IMR-90 (cell line): ENCODE measurements around the gene SS18L1. TPM values are rescaled to one million over a fixed set of nuclear protein-coding genes. Genes with fewer than 3 reads are reported as not detected.

Experiments used
- ATAC-seq: fragments of 200-7000 bp; cut with Tn5 transposase; 2 replicates; pipeline ENCODE4 v1.9.1; 2020; ENCODE audit warnings: low read depth, mild to moderate bottlenecking, moderate library complexity
- BruUV-seq: library from RNA; stranded (reverse); fragments of 400-500 nt; replicated peaks from 2 replicates; lab custom pipeline; 2021; lab: Mats Ljungman, UMichigan
- CTCF ChIA-PET: fragments of 300-600 bp; formaldehyde crosslinking; extraction: SDS; loops from one replicate; lab custom pipeline; 2021; ENCODE audit warnings: antibody characterized with exemption; lab: Yijun Ruan, JAX
- POLR2A ChIA-PET: fragments of 300-600 bp; sonication (Branson Sonifier 250); formaldehyde crosslinking; loops from one replicate; lab custom pipeline; 2022; ENCODE audit warnings: antibody characterized with exemption; ENCODE audit not compliant: unreplicated experiment; lab: Charles Lee
- DNase-seq: peaks from one replicate; pipeline ENCODE4 v3.0.0; 2013
- H2AFZ ChIP-seq: replicated peaks from 2 replicates; pipeline ENCODE3; 2013; ENCODE audit warnings: low read length, mild to moderate bottlenecking; ENCODE audit not compliant: poor library complexity
- H2AK5ac ChIP-seq: 2 replicates; pipeline ENCODE4 v1.6.1; 2013; ENCODE audit warnings: low read depth, low read length, inconsistent platforms
- H2AK9ac ChIP-seq: replicated peaks from 2 replicates; pipeline ENCODE3; 2013; ENCODE audit warnings: mild to moderate bottlenecking, low read depth, low read length, moderate library complexity; ENCODE audit not compliant: poor library complexity
- H2BK120ac ChIP-seq: 2 replicates; pipeline ENCODE4 v1.6.1; 2013; ENCODE audit warnings: low read depth, low read length, inconsistent platforms
- H2BK15ac ChIP-seq: 3 replicates; pipeline ENCODE4 v1.6.1; 2013; ENCODE audit warnings: low read depth, low read length, inconsistent platforms
- H2BK20ac ChIP-seq: 2 replicates; pipeline ENCODE4 v1.6.1; 2013; ENCODE audit warnings: low read depth, mild to moderate bottlenecking, inconsistent platforms, low read length, moderate library complexity
- H2BK5ac ChIP-seq: 2 replicates; pipeline ENCODE4 v1.6.1; 2013; ENCODE audit warnings: mild to moderate bottlenecking, low read depth, low read length, inconsistent platforms; ENCODE audit not compliant: poor library complexity, severe bottlenecking
- H3K14ac ChIP-seq: replicated peaks from 2 replicates; pipeline ENCODE4 v1.6.1; 2013; ENCODE audit warnings: low read depth, low read length, inconsistent platforms
- H3K18ac ChIP-seq: 2 replicates; pipeline ENCODE4 v1.6.1; 2013; ENCODE audit warnings: low read depth, low read length, control low read depth
- H3K23ac ChIP-seq: 2 replicates; pipeline ENCODE4 v1.6.1; 2013; ENCODE audit warnings: low read depth, low read length, inconsistent platforms
- H3K27ac ChIP-seq: 2 replicates; pipeline ENCODE4 v1.5.1; 2013; ENCODE audit warnings: mild to moderate bottlenecking, control low read depth, low read length; ENCODE audit not compliant: insufficient read depth
- H3K27me3 ChIP-seq: 2 replicates; pipeline ENCODE4 v1.6.1; 2013; ENCODE audit warnings: low read length; ENCODE audit not compliant: control insufficient read depth, insufficient read depth
- H3K36me3 ChIP-seq: 2 replicates; pipeline ENCODE4 v1.6.1; 2013; ENCODE audit warnings: low read length, mixed read lengths; ENCODE audit not compliant: control insufficient read depth, insufficient read depth
- H3K4ac ChIP-seq: 2 replicates; pipeline ENCODE4 v1.6.1; 2013; ENCODE audit warnings: low read depth, low read length, inconsistent platforms
- H3K4me1 ChIP-seq: 2 replicates; pipeline ENCODE4 v1.6.1; 2013; ENCODE audit warnings: low read length, mixed read lengths; ENCODE audit not compliant: control insufficient read depth, insufficient read depth
- H3K4me2 ChIP-seq: 2 replicates; pipeline ENCODE4 v1.6.1; 2013; ENCODE audit warnings: low read depth, mild to moderate bottlenecking, control low read depth, low read length, moderate library complexity
- H3K4me3 ChIP-seq: 2 replicates; pipeline ENCODE4 v1.5.1; 2013; ENCODE audit warnings: low read depth, mild to moderate bottlenecking, control low read depth, low read length, moderate library complexity; ENCODE audit not compliant: insufficient read depth
- H3K56ac ChIP-seq: 2 replicates; pipeline ENCODE4 v1.6.1; 2013; ENCODE audit warnings: low read length, inconsistent platforms; ENCODE audit not compliant: insufficient read depth; ENCODE audit errors: extremely low read depth
- H3K79me1 ChIP-seq, 2 experiments: 2 replicates each; pipeline ENCODE4 v1.6.1; 2013; ENCODE audit warnings: low read length in 2 of 2, inconsistent platforms in 1 of 2, low read depth in 1 of 2
- H3K9ac ChIP-seq: 2 replicates; pipeline ENCODE4 v1.6.1; 2013; ENCODE audit warnings: low read depth, low read length, control low read depth
- H3K9me1 ChIP-seq: 2 replicates; pipeline ENCODE4 v1.6.1; 2013; ENCODE audit warnings: low read length, inconsistent platforms; ENCODE audit not compliant: insufficient read depth
- H3K9me3 ChIP-seq: 2 replicates; pipeline ENCODE4 v1.6.1; 2013; ENCODE audit warnings: low read length; ENCODE audit not compliant: control insufficient read depth, insufficient read depth
- H4K20me1 ChIP-seq: 2 replicates; pipeline ENCODE4 v1.6.1; 2013; ENCODE audit warnings: low read length, inconsistent platforms; ENCODE audit not compliant: insufficient read depth
- H4K5ac ChIP-seq: 2 replicates; pipeline ENCODE4 v1.6.1; 2013; ENCODE audit warnings: mild to moderate bottlenecking, low read depth, low read length, control low read depth
- H4K8ac ChIP-seq, 2 experiments: 2 replicates each; pipeline ENCODE4 v1.6.1; 2013; ENCODE audit warnings: low read depth in 2 of 2, low read length in 2 of 2, control low read depth in 1 of 2, inconsistent platforms in 1 of 2
- H4K91ac ChIP-seq: 2 replicates; pipeline ENCODE4 v1.6.1; 2013; ENCODE audit warnings: low read depth, low read length, inconsistent platforms; ENCODE audit not compliant: insufficient read depth
- CHD1 ChIP-seq: IDR thresholded peaks from 2 replicates; pipeline ENCODE4 v1.6.1; 2012; ENCODE audit warnings: low read depth, low read length, improper control_type of control experiment
- CTCF ChIP-seq: conservative IDR thresholded peaks from 2 replicates; pipeline ENCODE4 v1.5.1; 2012; ENCODE audit warnings: mild to moderate bottlenecking, low read depth, low read length, improper control_type of control experiment
- MAFK ChIP-seq: IDR thresholded peaks from 2 replicates; pipeline ENCODE4 v1.6.1; 2012; ENCODE audit warnings: low read depth, low read length, improper control_type of control experiment
- MXI1 ChIP-seq: IDR thresholded peaks from 2 replicates; pipeline ENCODE4 v1.6.1; 2012; ENCODE audit warnings: low read depth, mild to moderate bottlenecking, low read length, moderate library complexity, borderline replicate concordance
- RFX5 ChIP-seq: IDR thresholded peaks from 2 replicates; pipeline ENCODE4 v1.8.0; 2012; ENCODE audit warnings: low read depth, mild to moderate bottlenecking, low read length, moderate library complexity
- SMC3 ChIP-seq: fragments of 150-350 bp; IDR thresholded peaks from 2 replicates; pipeline ENCODE4 v1.6.1; 2016; ENCODE audit warnings: low read depth, mild to moderate bottlenecking, antibody characterized with exemption, low read length, moderate library complexity
- WGBS, 2 experiments: methylation state at CpG; one replicate each; pipeline versions ENCODE4 v1.1.5 to v1.1.7; 2013; ENCODE audit warnings: missing lambda C conversion rate in 2 of 2; ENCODE audit not compliant: insufficient read length in 1 of 2; ENCODE audit errors: extremely low coverage in 2 of 2; 5-methylcytosine and 5-hydroxymethylcytosine counted together
- dilution Hi-C: fragments of 300-500 bp; cut with HindIII; formaldehyde crosslinking; loops from one replicate; pipeline ENCODE4 v1.14.3; 2018; ENCODE audit warnings: low sequenced_read_pairs; ENCODE audit not compliant: unreplicated experiment
- in situ Hi-C: fragments of 300-500 bp; cut with MboI; formaldehyde crosslinking; loops from 3 replicates; pipeline ENCODE4 v1.14.3; 2019; ENCODE audit warnings: low sequenced_read_pairs, inconsistent platforms, mixed read lengths
- intact Hi-C: fragments of 100-400 bp; cut with micrococcal nuclease; formaldehyde crosslinking; loops from 2 replicates; pipeline ENCODE4 v1.10.0; 2022
- polyA plus RNA-seq, 3 experiments: library from polyadenylated mRNA; depleted of rRNA; stranded (reverse); fragments of >200 nt; gene quantifications; 2 replicates each; pipeline ENCODE4 v1.2.3, GENCODE V29; 2012; ENCODE audit warnings: low replicate concordance in 1 of 3
- total RNA-seq: library from RNA; depleted of rRNA; stranded (reverse); fragments of >200 nt; gene quantifications from 2 replicates; pipeline ENCODE4 v1.2.3, GENCODE V29; 2012

SS18L1 gene
- total and polyA plus RNA-seq, 2 of the 4 experiments (the other 2 are of a cell fraction) = 8.1 to 12.2 TPM

DNA sequence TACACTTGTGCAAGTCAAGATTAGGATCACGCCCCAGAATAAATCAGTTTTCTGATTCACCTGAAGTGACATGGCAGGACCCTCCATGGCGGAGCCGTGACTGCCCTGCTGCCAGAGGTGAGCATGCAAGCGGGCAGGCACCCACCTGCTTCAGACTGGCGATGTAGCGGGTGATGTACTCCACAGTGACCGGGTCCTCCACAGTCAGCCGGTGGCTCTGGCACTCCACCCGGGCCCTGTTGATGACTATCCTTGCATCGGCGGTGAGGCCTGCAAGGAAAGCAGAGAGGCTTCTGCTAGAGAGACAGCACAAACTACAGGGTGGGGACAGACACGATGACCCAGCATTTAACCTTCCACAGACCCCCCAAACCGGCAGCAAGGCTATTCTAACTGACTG lies 3.9 kb upstream of the SS18L1 start:
- 98% methylated on average over 9 of the region's 13 CpGs; no CpG with 5 or more reads in 1 of the 2 experiments for WGBS, 2 experiments
- H3K4me1 ChIP-seq = peaks cover 11% of the 10 kb centered on the region
- no peak for ATAC-seq
- H2BK15ac ChIP-seq = no peak overlapping the region
- no TSS peak for BruUV-seq
- H3K9ac ChIP-seq = no peak overlapping the region
- no peak overlapping the region for H3K4me3 ChIP-seq
- no peak overlapping the region for H2BK20ac ChIP-seq
- H2AFZ ChIP-seq = no peak overlapping the region
- dilution Hi-C loops = no loop called here
- H3K27me3 ChIP-seq = no peaks in the 10 kb centered on the region
- POLR2A ChIA-PET = no interaction called here
- H4K20me1 ChIP-seq = peaks cover 88% of the 10 kb centered on the region
- H2BK5ac ChIP-seq = no peak overlapping the region
- no peak for TF ChIP-seq CTCF
- TF ChIP-seq CHD1 = no peak
- TF ChIP-seq SMC3 = no peak
- TF ChIP-seq MAFK = no peak
- TF ChIP-seq MXI1 = no peak
- no peak for TF ChIP-seq RFX5
- CTCF ChIA-PET = no interaction called here
- no peak for DNase-seq
- H4K91ac ChIP-seq = no peak overlapping the region
- no peak overlapping the region for H3K27ac ChIP-seq
- peak overlapping the region; percentile 39; the same call in 1 of the 2 replicates for H3K23ac ChIP-seq
- H3K4ac ChIP-seq = no peak overlapping the region
- no peaks in the 10 kb centered on the region for H3K9me3 ChIP-seq
- no peak overlapping the region for H2AK5ac ChIP-seq
- peaks cover 50% of the 10 kb centered on the region for H3K36me3 ChIP-seq
- no peak overlapping the region for H3K14ac ChIP-seq
- H3K4me2 ChIP-seq = no peak overlapping the region
- H4K8ac ChIP-seq = no peak overlapping the region
- H2BK120ac ChIP-seq = no peak overlapping the region
- peaks cover 13 to 74% of the 10 kb centered on the region in 2 experiments for H3K79me1 ChIP-seq
- in situ Hi-C loops = no loop called here
- H2AK9ac ChIP-seq = no peak overlapping the region
- no peak overlapping the region for H3K56ac ChIP-seq
- intact Hi-C loops = no loop called here
- no peak overlapping the region for H4K5ac ChIP-seq
- no peak overlapping the region for H3K18ac ChIP-seq
- peaks cover 8% of the 10 kb centered on the region; the same call in 1 of the 2 replicates for H3K9me1 ChIP-seq
